HepG2 (cell line): ENCODE data around the gene RAD23A. TPM values are rescaled to one million over a fixed set of nuclear protein-coding genes. Genes with fewer than 3 reads are reported as not detected.
"Not testable (repeated sequence)": the region's sequence is repeated elsewhere in the genome, so short reads cannot be mapped to it uniquely, and the experiment has no call there.

Experiments used
- ADNP ChIP-seq: sonication (generic); formaldehyde crosslinking; IDR thresholded peaks from 2 replicates; pipeline ENCODE4 v1.4.0; 2020; ENCODE audit warnings: missing genetic modification reagents
- CHD4 ChIP-seq: fragments of 200-600 bp; sonication (generic); IDR thresholded peaks from 2 replicates; pipeline ENCODE4 v1.7.0; 2017; ENCODE audit warnings: mild to moderate bottlenecking, low read length, borderline replicate concordance
- GABPA ChIP-seq, 2 experiments: IDR thresholded peaks; 2 replicates each; pipeline ENCODE4 v1.6.1; 2011 to 2016; ENCODE audit warnings: low read depth in 2 of 2, low read length in 1 of 2, missing biosample characterization in 1 of 2, missing genetic modification characterization in 1 of 2
- PATZ1 ChIP-seq: sonication (generic); formaldehyde crosslinking; IDR thresholded peaks from 2 replicates; pipeline ENCODE4 v1.4.0; 2020; ENCODE audit warnings: missing genetic modification reagents
- RNF219 ChIP-seq: sonication (generic); formaldehyde crosslinking; IDR thresholded peaks from 2 replicates; pipeline ENCODE4 v1.5.0; 2020; ENCODE audit warnings: mild to moderate bottlenecking, missing genetic modification reagents
- ZNF20 ChIP-seq: sonication (generic); formaldehyde crosslinking; IDR thresholded peaks from 2 replicates; pipeline ENCODE4 v1.4.0; 2020; ENCODE audit warnings: mild to moderate bottlenecking, moderate library complexity, missing genetic modification reagents
- ZNF234 ChIP-seq: sonication (generic); formaldehyde crosslinking; conservative IDR thresholded peaks from 2 replicates; pipeline ENCODE4 v1.5.1; 2020; ENCODE audit warnings: mild to moderate bottlenecking, missing genetic modification reagents
- ZNF598 ChIP-seq: sonication (generic); formaldehyde crosslinking; IDR thresholded peaks from 2 replicates; pipeline ENCODE4 v1.5.1; 2020; ENCODE audit warnings: mild to moderate bottlenecking, missing genetic modification reagents, borderline replicate concordance
- ZNF788 ChIP-seq: sonication (generic); formaldehyde crosslinking; IDR thresholded peaks from 2 replicates; pipeline ENCODE4 v1.5.0; 2020; ENCODE audit warnings: mild to moderate bottlenecking, missing genetic modification reagents, borderline replicate concordance
- ZNF790 ChIP-seq: sonication (generic); formaldehyde crosslinking; IDR thresholded peaks from 2 replicates; pipeline ENCODE4 v1.8.0; 2022; ENCODE audit warnings: missing genetic modification reagents, mild to moderate bottlenecking, borderline replicate concordance
- ZSCAN30 ChIP-seq: sonication (generic); formaldehyde crosslinking; IDR thresholded peaks from 2 replicates; pipeline ENCODE4 v1.5.0; 2020; ENCODE audit warnings: mild to moderate bottlenecking, missing genetic modification reagents
- polyA plus RNA-seq, 8 experiments: library from polyadenylated mRNA; depleted of rRNA in 3 of 8; stranded (reverse) in 7 of 8; unstranded in 1 of 8; fragments of >200 nt; fragmentation: Illumina TruSeq in 4 of 8; extraction: Trizol in 4 of 8; gene quantifications; 2 replicates each; pipeline versions ENCODE4 v1.2.1 to v1.2.3, GENCODE V29; 2011 to 2016; ENCODE audit warnings: low read depth in 4 of 8, missing spikeins in 1 of 8, mixed read lengths in 1 of 8; ENCODE audit not compliant: insufficient read depth in 1 of 8
- total RNA-seq, 5 experiments: library from RNA; depleted of rRNA; stranded (reverse); fragments of >200 nt; fragmentation: Illumina TruSeq; extraction: Trizol; gene quantifications; 2 replicates each; pipeline ENCODE4 v1.2.3, GENCODE V29; 2016; ENCODE audit warnings: low read depth in 1 of 5
- TF ChIP-seq, protein P1 (sequence below): sonication (generic); formaldehyde crosslinking; IDR thresholded peaks from 2 replicates; pipeline ENCODE4 v1.4.0; 2020; ENCODE audit warnings: missing genetic modification reagents, mild to moderate bottlenecking, borderline replicate concordance

The RAD23A gene
- total and polyA plus RNA-seq, 2 of the 13 experiments (the other 11 are each of a cell fraction or from before 2014, with no cell fraction given): 42.5 to 54.2 TPM

- peak; percentile 1; the same call in 1 of the 2 replicates for TF ChIP-seq PATZ1 (CRISPR knock-in tag)
- 0 out of 2 replicates have a peak, but pooled peaks have one; percentile 45 for TF ChIP-seq ZSCAN30 (CRISPR knock-in tag)
- TF ChIP-seq ZNF20 (CRISPR knock-in tag): 0 out of 2 replicates have a peak, but pooled peaks have one; percentile 59
- 0 out of 2 replicates have a peak, but pooled peaks have one; percentile 17 for TF ChIP-seq ADNP
- peak; percentile 22; the same call in 1 of the 2 replicates for TF ChIP-seq ZNF234 (CRISPR knock-in tag)
- TF ChIP-seq RNF219: peak; percentile 50; the same call in 1 of the 2 replicates
- TF ChIP-seq ZNF788: 0 out of 2 replicates have a peak, but pooled peaks have one; percentile 39
- TF ChIP-seq ZNF598 (CRISPR knock-in tag): peak; percentile 4; the same call in 1 of the 2 replicates
- TF ChIP-seq, protein P1, sequence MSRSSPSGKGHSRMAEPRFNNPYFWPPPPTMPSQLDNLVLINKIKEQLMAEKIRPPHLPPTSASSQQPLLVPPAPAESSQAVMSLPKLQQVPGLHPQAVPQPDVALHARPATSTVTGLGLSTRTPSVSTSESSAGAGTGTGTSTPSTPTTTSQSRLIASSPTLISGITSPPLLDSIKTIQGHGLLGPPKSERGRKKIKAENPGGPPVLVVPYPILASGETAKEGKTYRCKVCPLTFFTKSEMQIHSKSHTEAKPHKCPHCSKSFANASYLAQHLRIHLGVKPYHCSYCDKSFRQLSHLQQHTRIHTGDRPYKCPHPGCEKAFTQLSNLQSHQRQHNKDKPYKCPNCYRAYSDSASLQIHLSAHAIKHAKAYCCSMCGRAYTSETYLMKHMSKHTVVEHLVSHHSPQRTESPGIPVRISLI (CRISPR knock-in tag): peak; percentile 71; the same call in 1 of the 2 replicates
- TF ChIP-seq CHD4: peak; percentile 89
- TF ChIP-seq GABPA (IDR thresholded peaks at IDR 0.05; ENCODE audit: low read depth, low read length): not testable (repeated sequence)
- TF ChIP-seq GABPA (CRISPR knock-in tag; IDR thresholded peaks at IDR 0.05; ENCODE audit: low read depth): peak; percentile 23; the same call in 1 of the 2 replicates
- TF ChIP-seq ZNF790 (CRISPR knock-in tag): 0 out of 2 replicates have a peak, but pooled peaks have one; percentile 38
Observed at GRCh38 chr19:12957389-12957952, 11.8 kb downstream of the RAD23A start (continued).
